DND-41 (cell line): ENCODE measurements around the gene EFCC1.

ENCODE experiments used
- ATAC-seq: fragments of 200-7000 bp; cut with Tn5 transposase; 3 replicates; pipeline ENCODE4 v1.9.1; 2021; ENCODE audit warnings: low read depth; ENCODE audit not compliant: insufficient read depth
- DNase-seq: peaks from one replicate; pipeline ENCODE4 v3.0.0-alpha.2; 2020
- H2AFZ ChIP-seq: 2 replicates; pipeline ENCODE4 v1.6.0; 2012; ENCODE audit warnings: low read depth, low read length
- H3K27ac ChIP-seq: 2 replicates; pipeline ENCODE4 v1.5.1; 2012; ENCODE audit warnings: low read length, inconsistent platforms
- H3K27me3 ChIP-seq: fragments of 200-600 bp; sonication (generic); 2 replicates; pipeline ENCODE4 v1.6.0; 2012; ENCODE audit warnings: low read length, mild to moderate bottlenecking, inconsistent platforms; ENCODE audit not compliant: insufficient read depth, poor library complexity
- H3K36me3 ChIP-seq: 2 replicates; pipeline ENCODE4 v1.5.1; 2012; ENCODE audit warnings: low read length, inconsistent platforms; ENCODE audit not compliant: insufficient read depth
- H3K4me1 ChIP-seq: 2 replicates; pipeline ENCODE4 v1.5.1; 2012; ENCODE audit warnings: mild to moderate bottlenecking, low read length; ENCODE audit not compliant: insufficient read depth
- H3K4me2 ChIP-seq: 2 replicates; pipeline ENCODE4 v1.6.0; 2012; ENCODE audit warnings: mild to moderate bottlenecking, moderate library complexity, low read length, inconsistent platforms; ENCODE audit not compliant: insufficient read depth
- H3K4me3 ChIP-seq, 2 experiments: fragments of 200-600 bp in 1 of 2; shearing (Covaris generic) in 1 of 2; 2 replicates each; pipeline ENCODE4 v1.5.1; 2012 to 2016; ENCODE audit warnings: inconsistent platforms in 2 of 2, low read length in 2 of 2, mild to moderate bottlenecking in 2 of 2, low read depth in 1 of 2, moderate library complexity in 1 of 2
- H3K79me2 ChIP-seq: 2 replicates; pipeline ENCODE4 v1.6.0; 2012; ENCODE audit warnings: low read length, inconsistent platforms; ENCODE audit not compliant: insufficient read depth
- H3K9ac ChIP-seq: 2 replicates; pipeline ENCODE4 v1.6.0; 2012; ENCODE audit warnings: low read depth, mild to moderate bottlenecking, inconsistent platforms, low read length, moderate library complexity
- H3K9me3 ChIP-seq: 2 replicates; pipeline ENCODE4 v1.5.1; 2012; ENCODE audit warnings: low read length, moderate library complexity, mild to moderate bottlenecking, inconsistent platforms; ENCODE audit not compliant: insufficient read depth, severe bottlenecking
- H4K20me1 ChIP-seq: 2 replicates; pipeline ENCODE4 v1.6.0; 2012; ENCODE audit warnings: low read length; ENCODE audit not compliant: insufficient read depth
- EZH2 ChIP-seq: IDR thresholded peaks from 3 replicates; pipeline ENCODE4 v1.6.1; 2012; ENCODE audit warnings: borderline replicate concordance, low read depth, mild to moderate bottlenecking, moderate library complexity, low read length, inconsistent platforms; ENCODE audit not compliant: severe bottlenecking
- TF ChIP-seq, protein P1 (sequence below): IDR thresholded peaks from 2 replicates; pipeline ENCODE4 v1.5.1; 2012; ENCODE audit warnings: borderline replicate concordance, low read length, moderate library complexity, mild to moderate bottlenecking; ENCODE audit not compliant: poor library complexity, severe bottlenecking; ENCODE audit errors: extremely low read depth

Gene EFCC1

DNA sequence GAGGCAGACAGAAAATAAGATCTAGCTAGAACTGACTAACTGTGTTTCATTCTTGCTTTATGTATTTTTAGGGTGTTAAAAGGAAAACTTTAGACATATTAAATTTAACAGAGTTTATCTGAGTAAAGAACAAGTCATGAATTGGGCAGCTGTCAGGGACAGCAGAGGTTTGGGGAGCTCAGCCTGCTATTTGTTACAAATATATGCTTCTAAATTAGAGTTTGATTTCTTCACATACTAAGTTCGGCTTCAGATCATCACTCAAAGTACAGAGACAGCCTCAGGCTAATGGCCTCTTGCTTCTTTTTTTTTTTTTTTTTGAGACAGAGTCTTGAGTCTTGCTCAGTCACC, 21.9 kb downstream of the EFCC1 start:
- Histone ChIP-seq H3K79me2 (no peaks in the 10 kb centered on the region), H4K20me1 (no peaks in the 10 kb centered on the region), H2AFZ (no peak overlapping the region), H3K4me3 (no peak overlapping the region), H3K27me3 (no peaks in the 10 kb centered on the region), H3K4me2 (no peak overlapping the region), H3K9me3 (no peaks in the 10 kb centered on the region), H3K9ac (no peak overlapping the region), H3K27ac (no peak overlapping the region), H3K36me3 (no peaks in the 10 kb centered on the region), H3K4me1 (peaks cover 20% of the 10 kb centered on the region)
- DNase-seq (no peak), ATAC-seq (no peak)
- no peak for TF ChIP-seq EZH2
- TF ChIP-seq, protein P1, sequence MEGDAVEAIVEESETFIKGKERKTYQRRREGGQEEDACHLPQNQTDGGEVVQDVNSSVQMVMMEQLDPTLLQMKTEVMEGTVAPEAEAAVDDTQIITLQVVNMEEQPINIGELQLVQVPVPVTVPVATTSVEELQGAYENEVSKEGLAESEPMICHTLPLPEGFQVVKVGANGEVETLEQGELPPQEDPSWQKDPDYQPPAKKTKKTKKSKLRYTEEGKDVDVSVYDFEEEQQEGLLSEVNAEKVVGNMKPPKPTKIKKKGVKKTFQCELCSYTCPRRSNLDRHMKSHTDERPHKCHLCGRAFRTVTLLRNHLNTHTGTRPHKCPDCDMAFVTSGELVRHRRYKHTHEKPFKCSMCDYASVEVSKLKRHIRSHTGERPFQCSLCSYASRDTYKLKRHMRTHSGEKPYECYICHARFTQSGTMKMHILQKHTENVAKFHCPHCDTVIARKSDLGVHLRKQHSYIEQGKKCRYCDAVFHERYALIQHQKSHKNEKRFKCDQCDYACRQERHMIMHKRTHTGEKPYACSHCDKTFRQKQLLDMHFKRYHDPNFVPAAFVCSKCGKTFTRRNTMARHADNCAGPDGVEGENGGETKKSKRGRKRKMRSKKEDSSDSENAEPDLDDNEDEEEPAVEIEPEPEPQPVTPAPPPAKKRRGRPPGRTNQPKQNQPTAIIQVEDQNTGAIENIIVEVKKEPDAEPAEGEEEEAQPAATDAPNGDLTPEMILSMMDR: no peak

- ATAC-seq (no peak), DNase-seq (no peak)
- Histone ChIP-seq H3K4me2 (no peak overlapping the region), H3K79me2 (no peaks in the 10 kb centered on the region), H3K9ac (no peak overlapping the region), H2AFZ (no peak overlapping the region), H3K27me3 (no peaks in the 10 kb centered on the region), H3K4me3 (no peak overlapping the region), H4K20me1 (no peaks in the 10 kb centered on the region), H3K9me3 (no peaks in the 10 kb centered on the region), H3K36me3 (no peaks in the 10 kb centered on the region), H3K4me1 (peaks cover 20% of the 10 kb centered on the region), H3K27ac (no peak overlapping the region)
- no peak for TF ChIP-seq EZH2
- TF ChIP-seq, protein P1: no peak
These were observed 22.8 kb downstream of the EFCC1 start for GRCh38 chr3:129023909-129024308.

GRCh38 chr3:129025108-129025507, 24.0 kb downstream of the EFCC1 start:
- H4K20me1 ChIP-seq: no peaks in the 10 kb centered on the region
- peaks cover 20% of the 10 kb centered on the region for H3K4me1 ChIP-seq
- DNase-seq (no peak), ATAC-seq (no peak)
- no peaks in the 10 kb centered on the region for H3K27me3 ChIP-seq
- H3K4me3 ChIP-seq: no peak overlapping the region
- H2AFZ ChIP-seq: no peak overlapping the region
- H3K4me2 ChIP-seq: no peak overlapping the region
- no peak overlapping the region for H3K9ac ChIP-seq
- TF ChIP-seq, protein P1: no peak
- TF ChIP-seq EZH2: no peak
- H3K36me3 ChIP-seq: no peaks in the 10 kb centered on the region
- no peak overlapping the region for H3K27ac ChIP-seq
- H3K9me3 ChIP-seq: no peaks in the 10 kb centered on the region
- H3K79me2 ChIP-seq: no peaks in the 10 kb centered on the region
